HG03135 (cell line): ENCODE results near the gene ACOX3.
A peak's percentile ranks its signal among the peaks of the same experiment; 100 is the strongest.

ENCODE experiments used
- ATAC-seq: cut with Tn5 transposase; IDR thresholded peaks from one replicate; pipeline ENCODE4 v1.9.1; 2021; ENCODE audit warnings: mild to moderate bottlenecking, moderate library complexity; ENCODE audit not compliant: unreplicated experiment

The ACOX3 gene

DNA sequence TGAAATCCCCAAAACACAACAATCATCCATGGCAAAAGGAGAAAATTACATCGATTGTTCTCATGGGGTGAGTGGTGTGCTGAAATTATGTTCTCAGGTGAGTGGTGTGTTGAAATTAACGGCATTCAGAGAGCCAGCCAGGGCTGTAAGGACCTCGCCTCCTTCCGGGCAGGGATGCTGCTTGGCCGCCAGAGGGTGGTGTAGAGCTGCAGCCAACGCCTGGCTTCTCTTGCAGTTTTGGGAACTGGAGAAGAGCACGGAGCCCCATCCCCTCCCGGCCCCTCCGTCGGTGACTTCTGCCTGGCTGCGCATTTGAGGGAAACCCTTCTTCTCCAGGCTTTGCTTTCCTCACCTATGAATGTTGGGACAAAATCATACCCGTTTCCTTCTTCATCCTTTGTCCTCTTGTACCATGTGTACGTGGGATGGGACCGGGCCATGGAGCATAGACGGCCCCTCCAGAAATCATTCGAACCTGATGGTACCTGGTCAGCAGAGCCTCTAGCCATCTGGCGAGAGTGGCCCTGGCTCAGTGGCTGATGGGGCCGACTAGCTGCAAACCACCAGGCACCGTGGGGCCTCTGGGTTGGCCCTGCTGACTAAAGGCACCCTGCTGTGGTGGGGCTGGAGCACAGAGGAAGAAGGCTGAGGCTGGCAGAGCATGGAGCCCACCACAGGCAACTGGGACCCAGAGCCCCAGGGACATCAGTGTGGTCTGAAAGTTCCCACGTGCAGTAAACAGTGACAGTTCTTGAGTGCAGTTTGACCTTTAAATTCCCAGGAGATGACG lies 28.4 kb upstream of the ACOX3 start:
- ATAC-seq: peak; percentile 64

DNA sequence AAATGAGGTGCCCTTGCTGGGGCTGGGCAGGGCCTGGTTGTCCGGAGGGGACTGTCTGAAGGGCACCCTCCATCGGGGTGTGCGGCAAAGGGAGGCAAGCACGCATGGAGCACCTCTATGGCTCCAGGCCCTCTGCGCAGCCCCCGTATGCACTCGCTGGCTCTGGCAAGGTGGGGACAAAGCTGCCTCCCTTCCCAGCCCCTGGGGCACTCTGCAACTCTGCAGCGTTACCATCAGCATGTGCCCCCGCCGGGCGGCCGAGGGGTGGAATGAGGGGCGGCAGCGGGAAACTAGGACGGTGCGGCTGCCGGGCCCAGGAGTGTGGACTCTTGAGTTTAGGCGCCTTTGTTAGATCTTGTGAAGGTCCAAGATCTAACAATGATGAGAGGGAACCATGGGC lies 26.5 kb upstream of the ACOX3 start:
- no peak for ATAC-seq

DNA sequence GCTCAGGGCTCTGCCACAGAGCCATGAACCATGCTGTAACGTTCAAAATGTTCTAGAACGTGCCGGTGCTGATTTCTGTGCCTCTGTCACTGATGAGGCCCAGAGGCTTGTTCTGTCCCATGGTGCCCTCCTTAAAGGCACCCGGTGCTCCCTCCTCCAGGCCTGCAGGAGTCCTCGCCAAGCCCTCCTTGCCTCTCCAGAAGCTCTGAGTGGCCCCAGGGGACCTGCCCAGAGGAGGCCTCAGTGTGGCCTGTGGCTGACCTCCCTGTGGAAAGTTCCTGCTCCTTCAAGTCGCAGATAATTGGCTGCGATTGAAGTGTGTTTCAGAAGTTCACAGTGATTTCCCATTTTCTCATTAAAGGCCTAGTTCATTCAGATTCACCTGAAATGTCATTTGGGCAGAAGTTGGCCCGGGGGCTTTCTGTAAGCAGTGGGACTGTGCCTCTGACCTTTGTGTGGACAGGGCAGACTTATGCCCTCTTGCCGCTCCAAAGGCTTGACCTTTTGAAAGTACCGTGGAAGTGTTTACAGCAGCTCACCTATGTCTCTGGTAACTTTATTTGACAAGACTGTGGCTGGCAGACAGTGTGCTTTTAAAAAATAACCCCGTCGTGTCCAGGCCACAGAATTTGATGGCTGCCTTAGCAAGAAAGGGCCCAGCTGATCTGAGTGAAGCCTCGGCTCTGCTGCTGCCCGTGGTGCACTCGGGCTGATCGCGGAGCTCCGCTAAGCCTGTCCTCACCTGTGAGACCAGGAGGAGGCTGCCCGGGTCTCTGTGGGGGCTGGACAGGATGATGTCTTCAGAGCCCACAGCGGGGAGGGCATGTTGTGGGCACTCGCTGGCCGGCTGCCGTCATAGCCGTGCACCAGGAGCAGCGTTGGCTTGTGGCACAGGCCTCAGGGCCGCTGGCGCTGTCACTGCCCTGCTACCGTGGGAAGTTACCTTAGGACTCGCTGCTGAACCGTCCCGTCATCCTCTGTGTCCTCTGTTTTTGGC lies 25.4 kb upstream of the ACOX3 start:
- no peak for ATAC-seq

DNA sequence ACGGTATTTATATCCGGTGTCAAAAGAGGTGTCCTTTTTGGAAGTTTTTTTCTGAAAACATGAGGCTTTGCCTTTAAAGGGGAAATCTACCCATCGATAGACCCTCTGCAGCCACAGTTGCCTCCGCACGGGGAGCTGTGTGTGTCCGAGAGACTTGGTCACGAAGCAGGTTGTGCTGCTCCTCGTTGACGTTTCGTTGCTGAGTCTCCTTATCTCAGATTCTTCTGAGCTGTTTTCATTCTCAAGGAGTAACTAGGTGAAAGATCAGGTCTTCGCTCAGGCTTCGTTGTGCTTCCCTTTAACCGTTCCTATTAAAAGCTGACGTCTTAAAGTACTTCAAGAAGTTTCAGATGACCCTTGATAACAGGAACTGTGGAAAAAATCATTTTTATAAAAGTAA lies 23.9 kb upstream of the ACOX3 start:
- ATAC-seq: no peak

DNA sequence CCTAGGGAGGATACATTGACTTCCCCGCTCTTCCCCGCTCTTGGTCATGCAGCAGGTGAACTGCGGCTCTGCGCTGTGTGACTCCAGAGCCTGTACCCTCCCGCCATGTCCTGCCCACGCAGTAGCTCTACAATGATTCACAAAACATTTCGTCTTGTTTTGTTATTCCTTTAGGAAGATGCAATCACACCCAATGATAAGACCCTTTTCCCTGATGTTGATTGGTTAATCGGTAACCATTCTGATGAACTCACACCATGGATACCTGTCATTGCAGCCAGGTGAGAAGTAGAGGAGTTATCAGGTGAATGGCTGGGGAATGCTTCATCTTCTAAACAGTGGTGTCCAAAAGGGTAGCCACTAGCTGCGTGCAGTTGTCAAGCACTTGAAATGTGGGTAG lies 23.3 kb upstream of the ACOX3 start:
- ATAC-seq: no peak

DNA sequence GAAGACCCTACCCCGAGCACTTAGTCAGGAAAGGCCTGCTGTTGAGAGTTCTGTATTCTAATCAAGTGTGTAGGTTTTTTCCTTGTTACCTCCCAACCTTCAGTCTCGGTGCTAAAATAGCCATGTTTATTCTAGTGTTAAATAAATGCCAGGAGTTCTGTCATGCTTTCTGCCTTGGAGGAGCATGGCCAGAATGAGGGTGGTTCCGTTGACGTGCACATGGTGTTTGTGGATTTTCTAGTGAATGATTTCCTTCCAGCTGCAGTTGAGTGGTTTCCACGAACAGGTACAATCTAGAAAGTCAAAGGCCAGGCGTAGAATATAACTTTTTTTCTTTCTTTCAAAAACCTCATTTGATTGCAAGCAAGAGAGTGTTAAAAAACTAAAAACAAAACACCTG lies 21.1 kb upstream of the ACOX3 start:
- ATAC-seq: no peak

DNA sequence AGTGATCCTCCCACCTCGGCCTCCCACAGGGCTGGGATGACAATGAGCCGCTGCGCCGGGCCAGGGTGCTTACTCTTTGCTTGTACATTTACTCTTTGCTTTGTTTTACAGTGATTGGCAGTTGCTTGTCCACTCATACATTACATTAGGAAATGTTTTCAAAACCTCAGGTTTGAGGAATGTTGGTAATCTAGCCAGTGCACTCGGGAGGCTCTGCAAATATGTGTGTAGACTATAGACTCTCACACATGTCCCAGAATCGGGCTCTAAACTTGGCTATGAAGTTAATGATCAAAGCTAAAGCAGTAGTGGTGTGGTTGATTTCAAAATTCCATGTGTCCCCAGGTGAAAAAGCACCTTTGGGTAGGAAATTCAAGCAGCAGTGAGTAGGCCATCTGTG lies 20.6 kb upstream of the ACOX3 start:
- no peak for ATAC-seq

DNA sequence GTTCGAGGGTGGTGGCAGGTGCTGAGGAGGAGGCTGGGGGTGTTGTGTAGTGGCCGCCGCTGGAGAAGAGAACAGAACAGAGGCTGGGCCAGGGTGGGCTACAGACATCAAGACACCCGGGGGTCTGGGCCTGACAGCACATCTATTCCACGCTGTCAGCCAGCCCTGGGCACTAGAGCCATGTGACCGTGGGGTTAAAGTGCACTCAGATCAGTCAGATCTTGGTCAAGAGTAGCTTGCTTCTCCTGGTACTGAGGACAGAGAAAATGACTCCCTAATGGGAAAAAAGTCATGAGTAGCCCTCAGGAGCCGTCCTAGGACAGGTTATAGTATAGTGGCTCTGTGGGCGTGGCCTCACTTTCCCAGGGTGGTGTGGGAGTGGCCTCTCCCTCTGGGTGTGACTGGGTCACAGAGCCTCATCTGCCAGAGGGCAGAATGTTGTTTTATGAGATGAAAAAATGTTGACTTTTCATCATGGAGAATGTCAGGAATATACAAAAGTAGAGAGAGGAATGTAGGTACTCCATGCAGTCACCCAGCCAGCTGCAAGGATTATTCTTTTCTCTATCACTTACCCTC lies 19.4 kb upstream of the ACOX3 start:
- no peak for ATAC-seq

DNA sequence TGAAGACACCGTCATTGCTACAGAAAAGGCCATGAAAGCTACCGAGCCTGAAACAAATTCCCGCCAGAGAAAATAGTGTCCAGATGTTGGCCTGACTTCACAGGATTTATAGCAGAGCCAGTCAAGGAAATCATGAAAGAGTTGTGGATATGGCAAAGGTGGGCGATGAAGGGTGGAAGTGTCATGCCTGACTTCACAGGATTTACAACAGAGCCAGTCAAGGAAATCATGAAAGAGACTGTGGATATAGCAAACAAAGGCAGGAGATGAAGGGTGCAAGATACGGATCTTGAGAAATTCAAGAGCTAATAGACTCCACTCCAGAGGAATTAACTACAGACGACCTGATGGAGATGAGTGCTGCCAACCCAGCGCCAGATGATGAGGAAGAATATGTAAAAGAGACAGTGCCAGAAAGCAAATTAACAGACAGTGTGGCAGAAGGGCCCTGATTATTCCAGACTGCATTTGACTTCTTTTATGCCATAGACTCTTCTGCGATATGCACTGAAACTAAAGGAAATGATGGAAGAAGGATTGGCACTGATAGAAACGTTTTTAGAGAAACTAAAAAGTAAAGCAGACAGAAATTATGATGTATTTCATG lies 17.2 kb upstream of the ACOX3 start:
- ATAC-seq: no peak

DNA sequence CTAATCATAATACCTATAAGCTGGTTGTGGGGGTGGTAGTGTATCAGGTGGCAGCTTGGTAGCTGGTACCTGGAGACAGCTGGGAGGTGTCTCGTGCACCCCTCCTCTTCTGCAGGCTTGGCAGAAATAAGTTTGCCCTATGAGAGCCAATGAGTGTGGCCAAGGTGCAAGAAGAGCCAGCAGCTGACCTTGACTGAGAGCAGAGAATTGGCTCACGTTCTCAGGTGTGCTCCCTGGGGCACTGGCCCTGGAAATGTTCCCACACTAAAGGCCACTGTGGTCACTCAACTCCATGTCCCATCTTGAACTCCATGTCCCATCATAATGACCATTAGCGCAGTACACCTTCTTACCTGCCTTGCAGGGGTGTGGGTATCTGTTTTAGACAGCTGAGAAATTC lies 13.4 kb upstream of the ACOX3 start:
- no peak for ATAC-seq

DNA sequence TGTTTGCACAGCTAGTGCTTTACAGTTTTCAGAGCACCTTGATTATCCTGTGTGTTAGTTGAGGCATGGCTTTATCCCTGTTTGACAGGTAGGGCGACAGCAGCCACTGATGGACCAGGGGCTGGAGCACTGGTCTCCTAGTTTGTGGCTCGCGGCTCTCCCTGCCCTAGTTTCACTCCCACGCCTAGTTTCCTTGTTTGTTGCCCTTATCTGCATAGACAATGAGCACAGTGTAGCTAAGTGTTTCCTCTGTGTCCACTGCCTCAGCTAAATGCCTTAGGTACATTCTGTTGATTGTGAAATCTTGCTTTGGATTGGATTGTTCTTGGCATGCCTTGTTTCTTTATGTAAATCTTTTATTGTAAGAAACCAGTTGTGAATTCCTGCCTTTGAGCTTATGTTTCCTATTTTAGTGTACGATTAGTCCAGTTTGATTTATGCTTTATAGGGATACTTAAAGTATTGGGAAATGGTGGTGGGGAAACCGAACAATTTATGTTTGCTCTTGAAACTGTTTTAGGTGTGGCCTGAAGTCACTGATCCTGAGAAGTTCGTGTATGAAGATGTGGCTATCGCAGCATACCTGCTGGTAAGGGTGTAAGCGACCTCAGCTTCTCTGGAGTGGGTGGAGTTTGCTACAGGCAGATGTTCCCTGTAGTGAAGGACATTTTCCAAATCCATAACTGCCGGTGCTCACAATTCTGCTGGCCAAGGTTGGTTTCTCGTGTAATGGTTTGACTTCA lies 11.1 kb upstream of the ACOX3 start:
- ATAC-seq: no peak

DNA sequence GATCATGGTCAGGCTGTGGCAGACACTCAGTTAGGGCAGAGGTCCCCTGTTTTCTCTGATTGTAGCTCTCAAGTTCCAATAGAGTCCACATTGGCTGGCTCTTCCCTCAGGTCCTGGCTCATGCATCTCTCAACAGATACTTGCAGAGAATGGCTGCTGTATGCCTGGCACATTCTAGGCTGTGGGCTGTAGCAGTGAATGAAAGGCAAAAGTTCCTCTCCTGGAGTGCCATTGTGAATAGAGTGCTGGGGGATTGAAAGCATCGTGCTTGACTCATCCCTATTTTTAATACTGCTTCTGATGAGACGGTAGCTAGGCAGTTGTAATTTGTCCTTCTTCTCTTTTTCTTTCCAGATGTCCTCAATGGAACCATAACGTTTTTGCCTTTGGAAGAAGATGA lies 5.6 kb upstream of the ACOX3 start:
- ATAC-seq: no peak

DNA sequence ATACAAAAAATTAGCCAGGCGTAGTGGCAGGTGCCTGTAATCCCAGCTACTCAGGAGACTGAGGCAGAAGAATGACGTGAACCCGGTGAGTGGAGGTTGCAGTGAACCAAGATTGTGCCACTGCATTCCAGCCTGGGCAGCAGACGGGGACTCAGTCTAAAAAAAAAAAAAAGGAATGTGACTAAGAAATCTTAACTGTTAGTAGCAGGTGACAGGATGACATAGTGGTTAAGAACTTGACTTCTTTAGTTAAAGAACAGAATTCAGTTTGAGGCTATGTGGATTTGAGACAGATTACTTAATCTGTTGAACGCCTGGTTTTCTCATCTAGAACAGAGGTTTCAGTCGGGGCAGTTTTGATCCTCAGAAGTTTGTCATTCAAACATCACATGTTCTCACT lies 3.3 kb upstream of the ACOX3 start:
- no peak for ATAC-seq

DNA sequence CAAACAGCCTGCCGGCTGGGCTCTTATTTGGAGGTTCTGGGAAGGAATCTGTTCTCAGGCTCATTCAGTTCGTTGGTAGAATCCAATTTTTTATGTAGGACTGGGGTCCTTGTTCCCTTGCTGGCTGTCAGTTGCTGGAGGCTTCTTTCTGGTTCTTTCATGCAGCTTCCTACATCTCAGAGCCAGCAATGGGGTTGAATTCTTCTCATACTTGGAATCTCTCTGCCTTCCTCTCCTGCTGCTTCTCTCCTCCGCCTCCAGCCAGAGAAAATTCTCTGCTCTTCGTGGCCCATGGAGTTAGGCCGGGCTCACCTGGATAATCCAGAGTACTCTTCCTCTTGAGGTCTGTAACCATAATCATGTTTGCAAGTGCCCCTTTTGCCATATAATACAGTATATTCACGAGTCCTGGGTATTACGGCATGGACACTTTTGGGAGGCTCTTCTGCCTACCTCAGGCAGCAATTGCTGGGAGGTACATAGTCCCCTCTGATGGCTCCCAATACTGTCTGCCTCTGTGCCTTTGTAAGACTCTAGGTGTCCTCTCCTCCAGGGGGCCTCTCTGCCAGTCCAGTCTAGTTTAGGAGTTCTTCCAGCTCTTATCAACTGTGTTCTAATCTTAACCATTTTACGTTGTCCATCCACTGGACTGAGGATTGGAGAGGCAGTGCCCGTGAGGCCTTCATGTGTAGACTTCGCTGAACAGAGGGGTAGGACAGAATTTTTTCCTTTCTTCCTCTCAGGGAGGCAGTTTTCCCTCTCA lies 2.3 kb upstream of the ACOX3 start:
- no peak for ATAC-seq

DNA sequence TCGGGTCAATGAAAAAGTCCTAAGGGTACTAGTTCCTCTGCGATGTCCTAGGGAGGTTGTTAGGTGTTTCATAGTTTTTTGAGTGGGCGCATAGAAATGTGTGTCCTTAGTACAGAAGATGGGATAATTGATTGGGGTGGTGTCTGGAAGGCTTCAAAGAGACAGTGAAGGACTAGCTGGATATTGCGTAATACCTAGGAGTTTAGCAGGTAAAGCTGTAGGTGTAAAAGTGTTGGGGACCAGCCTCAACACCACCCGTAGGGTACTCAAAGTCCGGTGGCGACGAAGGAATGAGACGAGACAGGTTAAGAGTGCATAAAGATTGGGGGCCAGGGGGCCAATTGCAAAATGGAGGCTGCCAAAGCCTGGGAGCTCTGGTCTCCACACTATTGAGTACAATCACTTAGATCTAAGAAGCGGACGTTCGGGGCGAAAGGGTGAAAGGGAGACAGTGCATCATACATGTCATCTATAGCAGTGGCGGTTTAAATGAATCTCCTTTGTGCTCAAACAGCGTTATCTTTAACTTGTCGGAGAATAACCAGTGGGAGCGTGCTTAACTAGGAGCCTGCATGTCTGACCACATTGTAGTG lies 1.1 kb upstream of the ACOX3 start:
- no peak for ATAC-seq

DNA sequence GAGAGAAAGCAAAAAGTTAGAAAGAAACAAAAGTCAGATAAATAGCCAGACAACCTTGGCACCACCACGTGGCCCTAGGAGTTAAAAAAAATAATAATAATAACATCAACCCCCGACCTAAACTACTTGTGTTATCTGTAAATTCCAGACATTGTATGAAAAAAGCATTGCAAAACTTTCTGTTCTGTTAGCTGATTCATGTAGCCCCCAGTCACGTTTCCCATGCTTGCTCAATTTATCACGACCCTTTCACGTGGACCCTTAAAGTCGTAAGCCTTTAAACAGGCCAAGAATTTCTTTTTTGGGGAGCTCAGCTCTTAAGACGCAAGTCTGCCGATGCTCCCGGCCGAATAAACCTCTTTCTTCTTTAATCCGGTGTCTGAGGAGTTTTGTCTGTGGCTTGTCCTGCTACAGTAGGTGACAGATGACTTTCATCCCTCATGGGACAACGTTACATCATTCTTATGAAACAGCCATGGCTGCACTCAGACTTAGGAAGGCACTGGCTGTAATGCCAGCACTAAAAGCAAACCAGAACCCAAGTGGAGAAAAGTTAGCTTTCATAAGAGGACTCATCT lies 520 bp downstream of the ACOX3 start:
- peak; percentile 27 for ATAC-seq

DNA sequence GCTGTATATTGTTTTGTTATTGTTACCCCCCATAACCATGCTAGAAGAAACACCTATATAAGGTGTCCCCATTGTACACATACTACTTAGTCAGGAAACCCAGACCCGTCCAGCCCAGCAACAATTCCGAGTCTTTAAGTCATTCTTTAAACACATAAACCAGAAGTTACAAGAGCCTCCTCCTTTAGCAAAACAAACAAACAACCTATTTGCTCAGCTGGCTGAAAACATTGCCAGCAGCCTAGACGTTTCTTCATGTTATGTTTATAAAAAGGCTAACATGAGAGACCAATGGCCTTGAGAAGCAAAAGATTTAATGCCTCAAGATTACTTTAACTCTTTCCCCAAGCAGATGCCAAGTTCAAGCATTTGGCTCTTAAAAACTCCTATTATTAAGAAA lies 1.4 kb downstream of the ACOX3 start:
- no peak for ATAC-seq

DNA sequence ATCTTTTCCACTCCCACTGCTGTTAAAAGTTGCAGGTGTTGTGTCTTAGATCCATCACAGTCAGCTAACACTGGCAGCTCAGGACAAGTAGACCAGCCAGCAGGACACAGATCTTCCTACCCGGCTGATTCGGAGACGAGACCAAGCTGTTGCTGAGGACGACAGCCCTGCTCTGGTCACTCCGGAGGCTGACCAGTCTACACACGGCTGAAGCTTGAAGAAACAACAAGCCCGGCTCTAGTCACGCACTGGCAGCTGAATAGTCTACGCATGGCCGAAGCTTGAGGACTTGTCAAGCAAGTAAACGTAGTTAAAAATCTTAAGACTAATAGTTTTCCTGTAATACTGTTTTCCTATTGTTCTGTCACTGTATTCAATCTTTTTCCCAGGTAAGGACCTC lies 1.8 kb downstream of the ACOX3 start:
- ATAC-seq: no peak

DNA sequence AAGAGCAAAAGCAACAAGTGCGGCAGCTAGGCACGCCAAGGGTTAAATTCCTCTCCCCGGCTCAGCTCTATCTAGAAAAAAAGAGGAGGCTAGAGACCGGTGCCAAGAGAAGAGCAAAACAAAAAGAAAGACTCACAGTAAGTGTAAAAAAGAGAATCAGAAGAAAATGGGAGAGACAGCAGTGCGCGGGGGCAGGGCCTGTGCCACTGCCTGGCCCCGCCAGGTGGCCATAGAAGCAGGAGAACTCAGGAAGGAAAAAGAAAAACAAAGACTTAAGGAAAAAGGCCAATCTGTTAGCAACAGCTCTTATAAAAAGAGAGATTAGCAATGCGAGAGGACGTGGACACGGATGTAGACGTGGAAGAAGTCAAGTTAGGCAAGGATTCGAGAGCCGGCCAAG lies 3.2 kb downstream of the ACOX3 start:
- ATAC-seq: no peak
